Stimulated activated CD8-positive, alpha-beta memory T cell treated with anti-CD3 and anti-CD28 coated beads, Interleukin-7, amount 100 ng/mL, for 4 hours (primary cell): ENCODE measurements around the gene SLC16A9.

Source experiments
- DNase-seq, 2 donors: peaks; one replicate each; pipeline ENCODE4 v3.0.0-alpha.2; 2020; ENCODE audit warnings: low read depth in 2 of 2

Gene SLC16A9

DNA sequence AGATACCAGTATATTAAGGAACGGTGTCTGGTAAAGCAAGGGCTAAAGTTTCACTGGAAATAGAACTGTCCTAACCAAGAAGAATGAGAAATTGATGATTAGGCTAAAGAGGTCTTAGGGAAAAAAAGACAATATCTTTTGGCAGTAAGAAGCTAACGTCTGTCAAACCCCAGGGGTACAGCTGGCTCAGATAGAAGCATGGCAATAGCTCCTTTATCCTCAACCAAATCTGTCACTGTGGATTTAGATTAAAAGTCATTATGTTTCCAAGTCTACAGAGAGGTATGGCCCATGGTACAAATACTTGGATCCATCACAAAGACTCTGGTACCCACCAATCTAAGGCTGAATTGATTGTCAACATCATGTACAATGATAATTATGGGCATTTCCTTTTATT, 8.6 kb upstream of the SLC16A9 start:
- no peak for DNase-seq

DNA sequence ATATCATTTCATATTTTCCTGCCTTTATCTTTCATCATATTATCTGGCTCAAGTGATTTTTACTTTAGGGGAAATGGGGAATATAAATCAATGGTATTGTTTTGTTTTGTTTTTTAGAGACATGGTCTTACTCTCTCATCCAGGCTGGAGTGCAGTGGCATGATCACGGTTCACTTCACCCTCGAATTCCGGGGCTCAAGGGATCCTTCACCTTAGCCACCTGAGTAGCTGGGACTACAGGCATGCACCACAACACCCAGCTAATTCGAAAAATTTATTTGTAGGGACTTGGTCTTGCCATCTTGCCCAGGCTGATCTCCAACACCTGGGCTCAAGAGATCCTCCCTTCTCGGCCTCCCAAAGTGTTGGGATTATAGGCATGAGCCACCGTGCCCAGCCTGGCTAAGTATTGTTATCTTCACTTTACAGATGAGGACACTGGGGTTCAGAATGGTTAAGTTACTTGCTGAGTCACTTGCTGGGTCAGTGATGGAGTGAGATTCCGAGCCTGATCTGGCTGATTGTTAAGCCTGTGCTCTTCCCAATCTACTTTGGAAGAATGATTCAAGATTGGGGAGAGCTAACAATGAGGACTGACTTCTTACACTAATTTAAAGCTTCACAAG, 3.7 kb upstream of the SLC16A9 start:
- DNase-seq: no peak

DNA sequence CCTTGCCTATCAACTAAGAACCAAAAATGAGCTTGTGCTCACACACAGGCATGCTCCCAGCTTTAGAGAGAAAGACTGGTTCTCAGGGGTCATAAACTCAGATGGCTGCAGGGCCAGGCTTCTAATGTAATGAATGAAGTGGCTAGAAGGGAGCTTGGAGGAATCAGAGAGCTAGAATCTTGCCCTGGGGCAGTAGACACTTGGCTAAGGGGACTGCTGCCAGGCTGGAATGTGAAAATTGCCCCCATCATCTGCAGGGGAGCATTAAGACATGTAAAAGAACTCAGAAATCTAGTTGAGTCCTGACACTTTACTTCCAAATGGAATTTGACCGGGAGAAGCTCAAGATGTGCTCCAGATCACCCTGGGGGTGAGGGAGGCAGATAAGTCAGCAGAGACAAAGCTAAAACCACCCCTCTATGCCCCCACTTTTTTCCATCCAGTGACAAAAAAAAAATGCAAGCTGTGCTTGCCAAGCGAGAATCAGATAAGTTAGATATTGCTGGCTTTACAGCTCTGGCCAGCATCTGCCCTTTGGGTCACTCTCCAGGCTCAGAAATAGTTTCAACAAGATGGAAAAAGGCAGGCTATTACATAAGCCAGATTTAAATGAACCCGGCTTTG, 2.3 kb upstream of the SLC16A9 start:
- DNase-seq: no peak

DNA sequence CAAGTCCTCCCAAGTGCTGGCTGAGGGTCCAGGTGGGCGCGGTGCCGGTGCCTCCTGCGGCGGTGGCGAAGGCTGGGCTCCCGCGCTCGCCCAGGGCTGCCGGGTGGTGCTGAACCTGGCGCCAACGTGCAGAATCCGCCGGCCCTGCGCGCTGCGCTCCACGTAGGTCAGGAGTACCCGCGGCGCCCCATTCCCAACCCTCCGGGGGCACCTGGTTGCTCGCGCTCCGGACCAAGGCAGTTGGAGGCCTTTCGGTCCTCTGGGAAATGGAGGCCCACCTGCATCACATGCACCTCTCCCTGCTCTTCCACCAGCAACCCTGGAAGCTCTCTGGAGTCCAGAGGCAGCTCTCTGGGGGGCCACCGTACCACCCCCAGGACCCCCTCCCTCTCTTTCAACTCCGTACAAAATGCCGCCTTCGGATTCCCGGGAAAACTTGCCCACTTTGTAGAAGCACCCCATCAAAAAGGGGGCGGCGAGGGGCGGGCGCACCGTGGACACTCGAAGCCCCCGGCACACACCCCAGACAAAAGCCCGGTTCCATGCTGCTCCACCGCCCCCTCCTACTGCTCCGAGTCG, 745 bp downstream of the SLC16A9 start:
- no peak for DNase-seq

DNA sequence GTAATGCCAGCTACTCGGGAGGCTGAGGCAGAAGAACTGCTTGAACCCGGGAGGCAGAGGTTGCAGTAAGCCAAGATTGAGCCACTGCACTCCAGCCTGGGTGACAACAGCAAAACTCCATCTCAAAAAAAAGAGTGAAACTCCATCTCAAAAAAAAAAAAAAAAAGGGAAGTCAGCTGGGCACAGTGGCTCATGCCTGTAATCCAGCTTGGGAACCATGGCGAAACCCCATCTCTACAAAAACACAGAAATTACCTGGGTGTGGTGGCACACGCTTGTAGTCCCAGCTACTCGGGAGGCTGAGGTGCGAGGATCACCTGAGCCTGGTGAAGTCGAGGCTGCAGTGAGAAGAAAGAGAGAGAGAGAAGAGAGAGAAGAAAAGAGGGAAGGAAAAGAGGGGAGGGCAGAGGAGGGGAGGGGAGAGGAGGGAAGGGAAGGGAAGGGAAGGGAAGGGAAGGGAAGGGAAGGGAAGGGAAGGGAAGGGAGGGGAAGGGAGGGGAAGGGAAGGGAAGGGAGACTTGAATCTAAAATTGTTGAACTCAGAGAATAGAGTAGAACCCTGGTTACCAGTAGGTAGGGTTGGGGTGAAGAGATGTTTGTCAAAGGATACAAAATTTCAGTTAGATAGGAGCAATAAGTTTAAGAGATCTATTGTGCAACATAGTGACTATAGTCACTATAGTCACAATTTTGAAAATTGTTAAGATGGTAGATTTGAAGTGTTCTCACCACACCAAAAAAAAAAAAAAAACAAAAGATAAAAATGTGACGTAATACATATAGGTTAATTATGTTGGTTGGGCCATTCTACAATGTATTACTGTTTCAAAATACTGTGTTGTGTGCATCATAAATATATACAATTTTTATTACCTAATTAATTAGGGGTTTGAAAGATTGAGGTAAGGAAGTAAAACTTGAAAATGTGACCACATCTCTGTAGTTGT, 2.5 kb downstream of the SLC16A9 start:
- DNase-seq: no peak

DNA sequence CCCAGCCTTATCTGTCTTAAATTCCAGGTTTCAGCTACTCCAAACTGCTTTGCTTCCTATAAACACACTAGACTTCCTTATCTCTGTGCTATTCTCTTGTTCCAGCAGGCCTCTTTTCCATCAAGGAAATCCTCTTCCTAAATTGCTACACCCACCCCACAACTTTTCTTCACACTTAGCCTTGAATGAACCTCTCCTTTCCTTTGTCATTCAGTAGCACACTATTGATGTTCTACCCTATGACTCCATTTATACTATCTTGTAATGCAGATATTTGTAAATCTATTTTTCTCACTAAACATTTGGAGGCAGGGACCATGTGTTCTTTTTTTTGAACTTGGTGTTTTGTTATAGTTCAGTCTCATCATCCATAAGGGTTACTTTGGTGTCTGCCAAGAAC, 3.7 kb downstream of the SLC16A9 start:
- no peak for DNase-seq

DNA sequence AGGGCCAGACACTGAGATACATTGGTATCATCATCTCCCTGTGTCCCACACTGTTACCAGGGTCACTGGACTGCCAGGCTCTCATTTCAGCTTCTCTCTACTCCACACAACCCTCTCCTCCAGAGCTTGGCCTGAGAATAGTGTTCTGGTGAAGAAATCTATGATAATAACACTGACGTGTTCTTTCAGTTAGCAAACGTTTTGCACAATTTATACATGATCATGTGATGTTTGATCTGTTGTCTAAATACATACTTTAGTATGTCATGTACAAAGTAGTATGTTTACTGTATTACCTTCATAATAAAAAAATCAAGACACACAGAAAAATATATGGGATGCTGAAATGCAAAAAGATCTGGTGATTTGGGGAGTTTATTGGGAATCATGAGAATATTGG, 5.0 kb downstream of the SLC16A9 start:
- DNase-seq: no peak

DNA sequence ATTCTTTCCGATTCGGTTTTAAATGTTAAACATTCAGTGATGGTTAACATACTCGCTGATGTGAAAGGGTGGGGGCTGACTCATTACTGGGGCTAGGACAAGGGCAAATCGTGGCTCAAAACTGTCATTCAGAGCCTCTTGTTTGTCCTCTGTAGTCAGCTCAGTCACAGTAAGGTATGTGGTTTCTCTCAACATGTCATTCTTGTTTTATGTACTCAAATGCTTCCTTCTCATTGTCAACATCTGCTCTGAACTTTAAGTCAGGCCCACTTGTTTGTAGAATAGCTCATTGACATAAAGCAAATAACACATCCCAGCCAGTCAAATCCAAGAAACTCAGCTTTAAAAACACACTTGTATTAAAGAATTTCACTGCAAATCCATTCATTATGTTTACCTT, 7.3 kb downstream of the SLC16A9 start:
- DNase-seq: no peak

DNA sequence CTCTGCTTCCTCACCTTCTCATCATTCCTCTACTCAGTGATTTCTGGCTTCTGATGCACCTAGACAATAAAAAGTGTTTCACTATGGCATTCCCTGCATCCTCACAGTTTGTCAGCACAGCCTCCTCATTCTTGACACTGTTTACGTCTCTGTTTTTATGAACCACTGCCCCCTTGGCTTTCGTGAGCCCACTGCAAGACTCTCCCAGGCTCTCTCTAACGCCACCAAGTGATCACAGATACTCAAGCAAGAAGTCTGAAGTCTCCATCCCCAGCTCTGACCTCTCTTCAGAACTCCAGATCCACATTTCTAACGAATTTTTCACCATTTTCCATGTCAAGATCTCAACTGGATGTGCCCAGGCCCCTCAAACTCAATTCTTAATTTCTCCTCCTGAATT, 8.9 kb downstream of the SLC16A9 start:
- DNase-seq: no peak

DNA sequence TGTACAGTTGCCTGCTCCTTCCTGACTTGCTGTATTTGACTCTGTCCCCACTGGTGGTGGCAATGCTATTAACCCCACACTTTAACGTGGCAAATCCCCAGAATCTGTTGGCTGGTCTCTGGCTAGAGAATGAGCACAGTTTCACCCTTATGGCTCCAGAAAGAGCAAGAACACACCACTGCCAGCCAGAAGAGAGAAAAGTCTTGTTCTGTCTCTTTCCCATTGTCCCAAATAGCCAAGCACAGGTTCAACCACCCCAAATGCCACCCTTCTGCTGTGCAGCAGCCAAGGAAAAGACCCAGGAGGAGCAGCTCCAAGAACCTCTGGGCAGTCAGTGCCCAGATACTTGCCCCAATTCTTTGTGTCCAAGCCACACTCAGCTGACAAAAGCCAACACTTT, 11.3 kb downstream of the SLC16A9 start:
- DNase-seq: no peak

DNA sequence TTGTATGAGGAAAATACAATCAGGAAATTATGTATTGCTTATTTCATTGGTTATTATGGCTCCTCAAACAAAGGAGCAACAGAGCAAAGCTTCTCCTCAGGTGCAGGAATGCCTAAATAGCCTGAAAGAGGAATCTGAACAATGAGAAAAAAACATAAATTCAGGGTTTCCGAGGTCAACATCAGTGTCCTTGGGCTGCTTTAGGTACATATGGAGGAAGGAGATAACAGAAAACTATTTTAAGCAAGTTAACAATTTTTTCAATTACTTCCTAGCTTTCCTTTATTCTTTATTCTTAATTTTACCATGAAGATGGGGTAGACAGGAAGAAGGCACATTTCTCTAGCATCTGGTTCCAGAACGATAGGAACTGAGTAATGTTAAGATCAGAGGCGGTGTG, 14.0 kb downstream of the SLC16A9 start:
- DNase-seq: no peak

DNA sequence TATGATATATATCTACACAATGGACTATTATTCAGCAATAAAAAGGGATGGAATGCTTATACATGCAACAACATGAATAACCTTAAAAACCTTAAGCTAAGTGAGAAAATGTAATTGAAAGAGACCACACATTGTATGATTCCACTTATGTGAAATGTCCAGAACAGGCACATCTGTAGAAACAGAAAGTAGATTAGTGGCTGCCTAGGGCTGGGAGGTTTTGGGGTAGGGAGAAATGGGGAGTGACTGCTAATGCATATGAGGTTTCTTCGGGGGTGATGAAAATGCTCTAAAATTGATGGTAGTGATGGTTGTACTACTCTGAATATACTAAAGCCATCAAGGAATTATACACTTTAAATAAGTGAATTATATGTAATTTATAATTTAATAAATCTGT, 14.7 kb downstream of the SLC16A9 start:
- no peak for DNase-seq

DNA sequence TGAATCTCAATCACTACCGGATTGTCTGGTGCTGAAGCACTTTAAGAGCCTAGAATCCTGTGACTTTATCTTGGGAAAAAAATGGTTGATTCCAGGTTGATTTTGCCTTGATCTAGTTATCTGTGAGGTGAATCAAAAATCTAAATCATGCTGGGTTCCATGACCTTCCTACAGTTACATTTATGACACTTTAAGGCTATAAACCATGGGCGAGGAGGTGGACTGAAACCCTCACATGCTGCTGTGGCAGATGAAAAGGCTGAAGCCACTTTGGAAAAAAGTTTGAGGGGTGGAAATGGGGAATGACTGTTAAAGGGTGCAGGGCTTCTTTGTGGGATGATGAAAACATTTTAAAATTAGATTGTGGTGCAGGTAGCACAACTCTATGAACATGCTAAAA, 17.5 kb downstream of the SLC16A9 start:
- no peak for DNase-seq

DNA sequence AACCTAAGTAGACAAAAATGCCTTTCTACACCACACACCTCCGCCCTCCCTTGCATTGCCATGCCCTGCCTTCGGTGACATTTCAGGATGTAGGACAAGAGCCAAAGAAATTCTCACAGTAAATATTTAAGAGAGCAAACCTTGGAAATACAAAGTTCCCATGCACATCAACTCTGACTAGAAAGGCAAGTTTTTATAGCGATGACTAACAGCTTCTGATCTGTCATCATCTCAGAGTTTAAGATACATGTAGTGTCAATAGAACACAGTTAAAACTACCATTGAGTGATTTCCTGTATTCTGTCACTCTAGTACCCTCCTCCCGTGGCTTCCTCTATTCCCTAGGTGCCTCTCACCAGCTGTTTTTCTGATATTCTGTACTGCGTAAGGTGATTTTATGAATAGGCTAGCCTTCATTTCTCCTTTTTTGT, 20.7 kb downstream of the SLC16A9 start:
- DNase-seq: no peak

DNA sequence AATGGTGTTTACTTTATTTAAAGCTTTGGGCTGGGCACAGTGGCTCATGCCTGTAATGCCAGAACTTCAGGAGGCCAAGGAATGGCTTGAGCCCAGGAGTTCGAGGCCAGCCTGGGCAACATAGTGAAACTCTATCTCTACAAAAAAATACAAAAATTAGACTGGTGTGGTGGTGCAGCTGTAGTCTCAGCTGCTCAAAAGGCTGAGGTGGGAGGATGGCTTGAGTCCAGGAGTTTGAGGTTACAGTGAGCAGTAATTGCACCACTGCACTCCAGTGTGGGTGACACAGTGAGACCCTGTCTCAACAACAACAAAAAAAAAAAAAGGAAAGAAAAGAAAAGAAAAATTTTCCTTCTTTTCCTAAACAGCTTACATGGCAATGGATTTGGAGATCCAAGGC, 22.0 kb downstream of the SLC16A9 start:
- no peak for DNase-seq

DNA sequence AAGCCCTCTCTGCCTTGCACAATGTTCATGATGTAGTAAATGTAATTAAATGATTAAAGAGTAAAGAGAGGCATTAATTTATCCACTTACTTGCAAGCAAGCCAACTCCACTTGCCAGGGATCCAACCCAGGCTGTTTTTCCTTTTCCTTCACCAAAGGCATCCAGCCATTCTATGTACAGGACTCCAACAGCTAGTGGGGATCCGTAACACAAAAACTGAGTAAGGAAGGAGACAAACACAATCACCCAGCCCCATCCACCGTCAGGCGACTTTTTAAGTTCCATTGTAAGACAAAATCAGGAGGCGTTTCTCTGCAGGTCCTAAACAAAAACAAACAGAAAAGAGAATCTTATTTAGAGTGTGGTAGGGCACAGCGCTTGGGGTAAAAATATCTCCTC, 25.6 kb downstream of the SLC16A9 start:
- DNase-seq: no peak

DNA sequence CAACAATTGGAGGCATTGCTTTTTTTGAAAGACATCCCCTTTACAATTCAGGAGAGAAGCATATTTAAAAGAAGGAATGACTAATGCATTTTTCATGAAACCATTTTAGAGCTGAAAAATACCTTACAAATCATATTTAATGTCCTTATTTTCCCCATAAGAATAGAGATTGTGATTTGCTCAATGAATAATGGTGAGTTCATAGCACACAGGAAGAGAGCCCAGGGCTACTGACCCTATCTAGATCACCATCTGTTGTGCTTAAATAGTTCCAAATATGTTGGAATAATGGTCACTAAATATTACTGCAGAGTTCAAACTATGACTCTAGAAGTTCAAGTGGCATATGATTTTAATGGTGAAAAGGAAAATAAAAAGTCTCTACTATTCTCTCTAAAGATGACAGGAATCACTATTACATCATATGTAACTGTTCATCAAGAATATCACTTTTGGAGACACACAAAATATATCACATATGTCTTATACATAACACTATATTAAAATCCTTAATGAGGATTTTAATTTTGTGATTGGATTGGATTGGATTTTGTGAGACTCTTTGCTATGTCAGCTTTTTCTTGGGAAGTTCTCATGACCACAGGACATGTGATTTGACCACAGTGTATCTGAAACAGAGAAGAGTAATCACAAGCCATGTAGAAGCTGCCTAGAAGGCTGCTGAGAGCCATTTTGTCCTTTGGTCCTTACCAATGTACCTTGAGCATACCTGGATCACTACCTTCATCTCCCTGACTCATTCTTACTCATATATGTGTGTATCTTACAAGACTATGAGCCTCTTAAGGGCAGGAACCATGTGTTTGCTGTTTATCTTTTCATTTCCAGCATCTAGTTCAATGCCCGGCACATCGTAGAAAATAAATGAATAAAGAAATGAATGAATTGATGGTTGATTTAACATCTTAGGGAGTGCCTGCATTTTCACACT, 26.4 kb downstream of the SLC16A9 start:
- no peak for DNase-seq

DNA sequence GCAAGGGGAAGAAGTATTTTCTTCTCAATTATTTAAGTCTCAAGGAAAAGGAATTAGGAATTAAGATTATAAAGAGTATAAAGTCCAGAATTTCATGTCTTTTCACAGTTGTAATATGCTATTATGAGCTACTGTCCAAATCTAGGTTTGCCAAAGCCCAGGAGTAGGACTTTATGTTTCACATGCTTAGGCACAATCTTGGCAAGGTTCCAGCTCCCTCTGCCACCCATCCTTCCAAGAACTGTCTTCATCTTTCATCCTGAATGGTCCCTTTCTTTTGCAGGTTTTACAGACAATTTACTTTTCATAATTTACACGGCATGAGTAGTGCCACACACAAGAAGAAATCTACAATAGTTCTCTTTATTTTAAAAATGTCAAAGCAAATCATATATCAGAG, 29.5 kb downstream of the SLC16A9 start:
- no peak for DNase-seq

DNA sequence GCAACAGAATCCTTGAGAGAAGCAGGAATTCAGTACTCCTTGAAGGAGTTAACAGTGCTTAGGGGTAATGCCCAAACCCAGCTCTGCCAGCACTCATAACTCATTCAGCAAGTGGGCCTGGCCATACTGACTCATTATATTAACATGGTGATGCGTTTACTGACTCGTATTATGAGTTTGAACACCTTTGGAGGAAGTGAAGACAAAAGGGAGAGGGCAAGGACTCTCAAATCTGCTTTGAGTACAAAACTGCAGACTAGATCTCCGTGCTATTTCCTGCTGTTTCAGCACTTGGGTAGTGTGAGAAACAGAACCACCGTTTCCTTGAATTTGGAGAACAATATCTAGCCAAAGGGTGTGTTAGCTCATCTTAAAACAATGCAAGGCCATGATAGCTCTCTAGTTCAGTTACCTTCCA, 30.8 kb downstream of the SLC16A9 start:
- no peak for DNase-seq

DNA sequence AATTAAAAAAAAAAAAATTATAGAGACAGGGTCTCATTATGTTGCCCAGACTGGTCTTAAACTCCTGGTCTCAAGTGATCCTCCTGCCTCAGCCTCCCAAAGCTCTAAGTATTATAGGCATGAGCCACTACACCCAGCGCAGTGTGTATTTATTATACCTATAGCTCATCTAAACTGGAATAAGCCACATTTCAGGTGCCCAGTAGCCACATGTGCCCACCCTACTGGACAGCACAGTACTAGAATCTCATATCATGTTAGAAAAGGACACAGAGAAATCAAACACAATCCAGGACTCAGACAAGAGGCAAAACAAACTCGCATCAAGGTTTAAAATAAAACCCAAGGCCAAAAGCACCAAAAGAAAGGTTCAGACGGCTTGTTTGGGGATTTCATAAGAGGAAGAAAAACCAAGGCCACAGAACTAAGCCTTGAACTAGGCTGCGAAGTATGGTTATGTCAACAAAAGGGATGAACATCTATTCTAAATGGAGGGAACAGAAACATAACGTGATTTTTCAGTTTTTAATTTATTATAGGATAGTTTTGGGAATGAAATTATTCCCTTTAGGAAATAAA, 32.3 kb downstream of the SLC16A9 start:
- no peak for DNase-seq

DNA sequence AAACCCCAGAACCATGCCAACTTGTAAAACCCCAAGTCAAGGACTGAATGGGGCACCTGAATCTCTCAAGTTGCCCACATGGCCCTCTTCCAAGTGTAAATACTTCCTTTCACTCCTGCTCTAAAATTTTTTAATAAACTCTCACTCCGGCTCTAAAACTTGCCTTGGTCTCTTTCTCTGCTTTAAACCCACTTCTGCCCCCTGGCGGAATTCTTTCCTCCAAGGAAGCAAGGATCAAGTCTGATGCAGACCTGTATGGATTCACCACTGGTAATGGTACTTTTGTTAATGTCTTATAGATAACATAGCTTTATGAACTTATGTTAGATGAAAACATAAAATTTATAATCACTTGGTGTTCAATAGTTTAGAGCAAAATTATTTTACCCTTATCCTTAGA, 33.8 kb downstream of the SLC16A9 start:
- DNase-seq: no peak
